HG03521 (cell line): ENCODE data around the gene FGFRL1.
"Not testable (repeated sequence)": the region's sequence is repeated elsewhere in the genome, so short reads cannot be mapped to it uniquely, and the experiment has no call there.

Source experiments
- ATAC-seq: cut with Tn5 transposase; IDR thresholded peaks from one replicate; pipeline ENCODE4 v1.9.1; 2021; ENCODE audit warnings: mild to moderate bottlenecking, moderate library complexity; ENCODE audit not compliant: unreplicated experiment

Gene FGFRL1

DNA sequence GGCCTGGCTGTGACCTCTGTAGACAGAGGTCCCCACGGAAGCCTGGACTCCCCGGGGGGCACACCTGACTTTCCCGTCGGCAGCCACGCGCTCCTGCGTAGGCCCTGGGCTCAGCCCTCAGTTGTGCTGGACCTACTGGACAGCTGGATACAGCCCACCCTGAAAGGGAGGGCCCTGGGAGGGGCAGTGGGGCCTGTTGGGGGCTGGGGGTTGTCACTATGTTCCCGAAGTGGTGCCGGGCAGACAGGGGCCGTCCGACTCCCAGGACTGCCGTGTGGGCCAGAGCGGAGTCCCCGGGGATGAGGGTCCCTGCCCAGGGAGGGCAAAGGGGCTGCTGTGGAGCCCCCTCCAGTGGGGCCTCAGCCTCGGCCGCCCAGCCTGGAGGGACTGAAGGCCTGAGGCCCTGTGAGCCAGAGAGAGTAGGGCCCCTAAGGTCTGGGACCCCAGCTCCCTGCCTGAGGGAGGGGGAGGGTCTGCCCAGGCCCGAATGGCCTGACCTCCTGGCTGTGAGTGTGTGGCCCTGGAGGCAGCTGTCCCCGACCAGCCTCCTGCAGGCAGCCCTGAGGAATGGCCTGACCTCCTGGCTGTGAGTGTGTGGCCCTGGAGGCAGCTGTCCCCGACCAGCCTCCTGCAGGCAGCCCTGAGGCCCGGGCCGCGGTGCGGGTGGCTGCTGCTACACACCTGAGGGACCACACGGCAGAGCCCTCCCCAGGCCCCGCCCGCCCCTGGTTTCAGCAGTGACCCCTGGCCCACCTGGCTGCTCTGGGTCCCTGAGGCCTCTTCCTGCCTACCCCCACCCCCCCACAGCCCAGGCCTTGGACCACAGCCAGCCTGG is 25.8 kb downstream of the FGFRL1 start:
- no peak for ATAC-seq

DNA sequence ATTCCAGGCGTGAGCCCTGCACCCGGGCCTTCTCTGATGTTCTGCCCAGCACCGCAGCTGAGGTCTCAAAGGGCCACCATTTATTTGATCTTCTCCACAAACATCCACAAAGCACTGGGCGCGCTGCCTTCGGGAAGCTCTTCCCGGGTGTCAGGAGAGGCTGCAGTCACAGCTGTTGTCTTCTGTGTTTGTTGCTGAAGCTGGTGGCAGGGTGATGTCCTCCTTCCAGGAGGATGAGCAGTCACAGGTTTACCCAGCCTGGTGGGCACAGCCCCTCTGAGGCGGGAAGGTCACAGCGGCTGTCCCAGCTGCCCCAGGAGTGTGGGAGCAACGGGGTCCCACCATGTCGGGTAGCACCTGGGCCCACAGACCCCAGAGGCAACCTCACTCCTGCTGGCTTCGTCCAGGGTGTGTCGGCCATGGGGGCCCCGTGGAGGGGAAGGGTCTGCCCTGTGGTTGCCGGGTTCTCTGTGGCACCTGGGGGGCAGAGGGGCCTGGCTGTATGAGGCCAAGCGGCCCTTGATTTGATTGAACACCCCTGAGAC is 27.6 kb downstream of the FGFRL1 start:
- no peak for ATAC-seq

- ATAC-seq = no peak
These were observed 28.3 kb downstream of the FGFRL1 start for GRCh38 chr4:1039493-1040343.

GRCh38 chr4:1040344-1041146 is 29.1 kb downstream of the FGFRL1 start:
- ATAC-seq = no peak

GRCh38 chr4:1041147-1041935 is 29.9 kb downstream of the FGFRL1 start:
- ATAC-seq = no peak

GRCh38 chr4:1041936-1042330 is 30.5 kb downstream of the FGFRL1 start:
- ATAC-seq = no peak

- ATAC-seq = no peak
These were observed 31.1 kb downstream of the FGFRL1 start for GRCh38 chr4:1042352-1043055.

- ATAC-seq = no peak
These were observed 31.7 kb downstream of the FGFRL1 start for GRCh38 chr4:1043162-1043561.

DNA sequence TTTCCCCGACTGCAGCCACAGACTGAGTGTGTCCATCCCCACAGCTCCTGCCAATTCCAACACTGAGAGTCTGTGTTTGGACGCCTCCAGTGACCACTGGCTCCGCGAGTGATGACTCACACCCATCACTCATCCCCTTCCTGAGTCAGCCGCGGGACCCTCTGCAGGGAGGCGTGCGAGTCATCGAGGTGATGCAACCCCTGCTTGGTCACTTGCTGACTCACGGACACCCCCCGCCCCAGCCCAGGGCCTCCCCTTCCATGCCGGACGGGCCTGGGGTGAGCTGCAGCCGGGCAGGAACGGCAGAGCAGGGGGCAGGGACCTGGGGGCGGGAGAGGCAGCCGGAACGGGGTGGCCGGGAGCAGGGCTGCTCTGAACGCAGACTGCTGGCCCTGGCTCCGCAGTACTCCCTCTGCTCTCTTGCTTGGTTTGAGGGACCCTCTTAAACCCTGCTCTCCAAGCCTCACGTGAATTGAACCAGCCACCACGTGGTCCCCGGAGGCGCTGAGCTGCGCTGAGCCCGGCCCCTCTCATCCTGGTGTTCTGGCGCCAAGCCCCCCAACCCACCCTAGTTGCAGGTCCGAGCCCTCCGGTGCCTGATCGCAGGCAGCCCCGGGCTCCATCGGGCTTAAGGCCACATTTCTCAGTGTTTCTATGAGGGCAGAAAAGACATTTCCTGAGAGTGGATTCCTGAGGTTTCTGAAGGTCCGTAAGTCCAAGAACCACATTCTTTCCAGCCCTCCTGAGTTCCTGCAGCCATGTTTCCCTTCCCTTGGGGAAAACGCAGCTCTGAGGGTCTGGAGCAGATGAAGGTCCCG is 32.4 kb downstream of the FGFRL1 start:
- no peak for ATAC-seq

DNA sequence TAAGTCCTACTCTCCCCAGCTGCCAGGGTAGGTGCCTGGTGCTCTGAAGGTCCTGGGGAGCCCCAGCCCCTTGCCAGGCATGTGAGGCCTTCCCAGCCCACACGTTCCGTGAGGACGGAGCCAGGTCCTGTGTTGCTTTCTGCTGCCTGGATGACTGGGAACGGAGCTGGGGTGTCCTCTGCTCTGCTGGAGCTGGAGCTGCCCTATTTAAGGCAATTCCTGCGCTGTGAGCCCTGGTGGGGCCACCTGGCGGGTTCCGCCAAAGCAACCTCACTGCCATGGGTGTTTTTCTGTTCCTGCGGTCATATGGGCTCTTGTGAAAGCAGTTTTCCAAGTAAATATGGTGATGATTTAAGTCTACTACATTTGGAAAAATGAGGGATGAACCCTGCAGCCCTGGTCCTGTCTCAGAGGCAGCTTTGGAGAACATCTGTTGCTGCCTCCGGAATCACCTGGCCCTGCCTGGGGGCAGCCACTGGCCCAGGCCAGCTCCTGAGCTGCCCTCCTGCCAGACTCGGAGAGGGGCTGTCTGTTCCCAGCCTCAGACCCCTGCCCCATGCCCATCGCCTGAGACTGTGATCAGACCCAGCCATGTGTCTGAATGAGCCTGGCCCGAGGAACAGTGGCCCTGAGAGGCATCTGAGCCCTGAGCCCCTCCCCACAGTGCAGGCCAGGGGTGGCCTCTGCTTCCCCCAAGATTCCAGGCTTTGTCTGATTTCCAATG is 33.2 kb downstream of the FGFRL1 start:
- ATAC-seq = no peak

GRCh38 chr4:1045193-1045594 is 33.8 kb downstream of the FGFRL1 start:
- ATAC-seq = no peak

DNA sequence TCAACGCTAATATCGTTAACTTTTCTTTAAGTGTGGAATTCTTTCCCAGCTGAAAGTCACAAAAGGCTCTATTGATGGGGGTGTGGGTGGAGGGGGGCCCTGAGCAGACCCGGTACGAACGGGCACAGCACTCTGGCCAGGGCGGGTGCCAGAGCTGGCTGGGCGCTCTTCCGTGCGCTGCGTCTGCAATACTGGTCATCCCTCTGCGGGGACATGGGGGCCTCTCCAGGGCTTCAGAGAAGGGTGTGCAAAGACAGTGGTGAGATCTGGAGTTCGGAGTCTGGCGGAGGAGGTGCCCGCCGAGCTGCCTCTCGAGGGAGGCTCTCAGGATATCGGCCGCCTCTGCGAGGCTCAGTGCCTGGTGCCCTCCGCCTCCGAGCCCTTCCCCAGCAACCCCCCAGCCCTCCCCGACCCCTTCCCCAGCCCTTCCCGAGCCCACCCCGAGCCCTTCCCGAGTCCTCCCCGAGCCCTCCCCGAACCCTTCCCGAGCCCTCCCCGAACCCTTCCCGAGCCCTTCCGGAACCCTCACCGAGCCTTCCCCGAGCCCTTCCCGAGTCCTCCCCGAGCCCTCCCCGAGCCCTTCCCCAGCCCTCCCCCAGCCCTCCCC is 34.3 kb downstream of the FGFRL1 start:
- no peak for ATAC-seq

- not testable (repeated sequence) for ATAC-seq
These were observed 35.2 kb downstream of the FGFRL1 start for GRCh38 chr4:1046581-1047011.

GRCh38 chr4:1047106-1047975 is 35.9 kb downstream of the FGFRL1 start:
- ATAC-seq = no peak

GRCh38 chr4:1047976-1048772 is 36.7 kb downstream of the FGFRL1 start:
- ATAC-seq = no peak
